ENCODE data around the gene MT1G.

MT1G gene

DNA sequence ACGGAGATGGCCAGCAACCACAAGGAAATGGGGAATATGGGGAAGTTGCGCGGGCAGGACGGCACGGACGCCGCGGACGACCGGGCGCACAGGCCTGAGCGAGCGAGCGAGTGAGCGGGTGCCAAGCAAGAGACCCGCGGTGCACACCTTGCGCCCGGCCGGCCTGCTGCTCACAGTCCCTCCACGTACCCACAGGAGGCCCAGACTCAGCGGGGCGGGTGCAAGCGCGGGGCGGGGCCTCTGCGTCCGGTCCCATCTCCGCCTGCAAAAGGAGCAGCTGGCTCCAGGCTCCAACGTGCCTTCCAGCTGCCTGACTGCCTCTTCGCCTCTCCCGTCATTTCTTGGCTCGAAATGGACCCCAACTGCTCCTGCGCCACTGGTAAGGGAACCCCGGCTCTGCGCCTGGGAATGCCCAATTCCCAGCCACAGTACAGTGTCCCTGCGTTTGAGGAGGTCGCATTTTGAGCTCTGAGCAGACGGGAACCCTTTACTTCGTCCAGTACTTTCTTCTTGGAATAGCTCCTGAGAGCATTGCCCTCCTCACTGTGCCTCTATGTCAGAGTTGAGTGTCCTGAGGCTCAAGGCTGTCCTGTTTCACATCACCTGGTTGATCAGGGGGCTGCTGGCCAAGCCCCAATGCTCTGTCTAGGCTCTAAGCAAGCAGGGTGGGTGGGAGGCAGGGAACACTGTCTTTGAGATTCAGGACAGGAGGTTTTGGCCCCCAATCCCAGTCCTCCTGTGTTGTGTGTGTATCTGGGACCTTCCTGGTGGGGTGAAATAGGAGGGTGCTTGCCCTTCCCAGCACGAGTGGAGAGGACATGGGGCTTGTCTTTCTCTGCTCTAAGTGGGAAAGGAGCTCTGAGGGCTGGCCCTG is 50.4 kb downstream of the MT1G start:
- no peak for TF ChIP-seq POLR2A (IDR thresholded peaks at IDR 0.05; ENCODE audit: low read depth, low read length)
- DNase-seq (ENCODE audit: insufficient read length, low spot score) = no peak
- no peak for FAIRE-seq

All from H54 (cell line).